H54 (cell line): ENCODE results near the gene ATG101.

Experiments used
- DNase-seq: peaks from one replicate; pipeline ENCODE4 v3.0.0; 2011; ENCODE audit warnings: low spot score, mixed read lengths; ENCODE audit not compliant: insufficient read length
- FAIRE-seq: peaks from 3 replicates; lab custom pipeline; 2011; peaks lifted over from hg19 to GRCh38; lab: Jason Lieb, UNC
- POLR2A ChIP-seq: IDR thresholded peaks from 2 replicates; pipeline ENCODE4 v1.6.1; 2011; ENCODE audit warnings: low read depth, mild to moderate bottlenecking, low read length

Gene ATG101

GRCh38 chr12:52035190-52035589 lies 34.6 kb upstream of the ATG101 start:
- FAIRE-seq (no peak), DNase-seq (no peak)
- no peak for TF ChIP-seq POLR2A

GRCh38 chr12:52035926-52036325 lies 33.9 kb upstream of the ATG101 start:
- no peak for FAIRE-seq

GRCh38 chr12:52036587-52037171 lies 33.1 kb upstream of the ATG101 start:
- DNase-seq (peak; percentile 68), FAIRE-seq (no peak)
- no peak for TF ChIP-seq POLR2A

More at GRCh38 chr12:52035926-52036325, 33.9 kb upstream of the ATG101 start:
- no peak for DNase-seq
- no peak for TF ChIP-seq POLR2A

GRCh38 chr12:52037248-52037861 lies 32.4 kb upstream of the ATG101 start:
- DNase-seq (no peak), FAIRE-seq (no peak)
- no peak for TF ChIP-seq POLR2A

GRCh38 chr12:52038447-52038846 lies 31.3 kb upstream of the ATG101 start:
- no peak for TF ChIP-seq POLR2A
- no peak for DNase-seq

GRCh38 chr12:52041035-52041434 lies 28.7 kb upstream of the ATG101 start:
- FAIRE-seq: no peak
- DNase-seq: no peak
- no peak for TF ChIP-seq POLR2A

More at GRCh38 chr12:52038447-52038846, 31.3 kb upstream of the ATG101 start:
- no peak for FAIRE-seq

- no peak for DNase-seq
- TF ChIP-seq POLR2A: no peak
- FAIRE-seq: no peak
Measured at GRCh38 chr12:52041695-52042123, 28.1 kb upstream of the ATG101 start.

GRCh38 chr12:52042706-52043385 lies 26.9 kb upstream of the ATG101 start:
- DNase-seq: no peak
- TF ChIP-seq POLR2A: no peak
- no peak for FAIRE-seq

GRCh38 chr12:52043386-52044212 lies 26.2 kb upstream of the ATG101 start:
- no peak for DNase-seq
- no peak for FAIRE-seq

GRCh38 chr12:52044292-52044983 lies 25.3 kb upstream of the ATG101 start:
- FAIRE-seq: no peak
- no peak for TF ChIP-seq POLR2A
- DNase-seq: no peak

More at GRCh38 chr12:52043386-52044212, 26.2 kb upstream of the ATG101 start:
- TF ChIP-seq POLR2A: no peak

- no peak for TF ChIP-seq POLR2A
- FAIRE-seq (no peak), DNase-seq (no peak)
Measured at GRCh38 chr12:52045794-52046199, 24.0 kb upstream of the ATG101 start.

GRCh38 chr12:52046859-52047258 lies 22.9 kb upstream of the ATG101 start:
- no peak for FAIRE-seq
- TF ChIP-seq POLR2A: no peak
- no peak for DNase-seq

- TF ChIP-seq POLR2A: no peak
- no peak for FAIRE-seq
- no peak for DNase-seq
Measured at GRCh38 chr12:52049286-52049685, 20.5 kb upstream of the ATG101 start.
